Measurements from ENCODE around the gene GREM2.
A peak's percentile ranks its signal among the peaks of the same experiment; 100 is the strongest.

The GREM2 gene

GRCh38 chr1:240611619-240612480, at the start of gene GREM2:
GREM2 (minus strand) TSS chr1:240612155; CDS start chr1:240493475, 118,680 bp downstream.
- peaks cover 25% of the 10 kb centered on the region for H3K4me1 Mint-ChIP-seq (ENCODE audit: low read depth)
- H3K27me3 Mint-ChIP-seq: peaks cover 61% of the 10 kb centered on the region
- H3K27ac Mint-ChIP-seq: no peak within 1 kb of the TSS

GRCh38 chr1:240658312-240658960, 46.5 kb upstream of the GREM2 start:
- no peaks in the 10 kb centered on the region for H3K9me3 Mint-ChIP-seq
- H3K27ac Mint-ChIP-seq: no peak overlapping the region
- no peaks in the 10 kb centered on the region for H3K27me3 Mint-ChIP-seq

More at GRCh38 chr1:240611619-240612480, at the start of gene GREM2:
- peak within 1 kb of the TSS; percentile 82 for H3K4me3 Mint-ChIP-seq
- H3K9me3 Mint-ChIP-seq: no peaks in the 10 kb centered on the region
- no peaks in the 10 kb centered on the region for H3K36me3 Mint-ChIP-seq (ENCODE audit: low read depth)

GRCh38 chr1:240656531-240656930, 44.6 kb upstream of the GREM2 start:
- no peaks in the 10 kb centered on the region for H3K9me3 Mint-ChIP-seq
- no peaks in the 10 kb centered on the region for H3K4me1 Mint-ChIP-seq (ENCODE audit: low read depth)
- no peaks in the 10 kb centered on the region for H3K27me3 Mint-ChIP-seq
- no peaks in the 10 kb centered on the region for H3K36me3 Mint-ChIP-seq (ENCODE audit: low read depth)
- H3K27ac Mint-ChIP-seq: no peak overlapping the region
- H3K4me3 Mint-ChIP-seq: no peak overlapping the region

More at GRCh38 chr1:240658312-240658960, 46.5 kb upstream of the GREM2 start:
- Mint-ChIP-seq H3K4me3 (no peak overlapping the region), H3K4me1 (ENCODE audit: low read depth) (no peaks in the 10 kb centered on the region), H3K36me3 (ENCODE audit: low read depth) (no peaks in the 10 kb centered on the region)

GRCh38 chr1:240652961-240653409, 41.0 kb upstream of the GREM2 start:
- Mint-ChIP-seq H3K4me3 (no peak overlapping the region), H3K9me3 (peaks cover 5% of the 10 kb centered on the region), H3K27me3 (no peaks in the 10 kb centered on the region), H3K36me3 (ENCODE audit: low read depth) (no peaks in the 10 kb centered on the region), H3K27ac (no peak overlapping the region), H3K4me1 (ENCODE audit: low read depth) (no peaks in the 10 kb centered on the region)

GRCh38 chr1:240652549-240652948, 40.6 kb upstream of the GREM2 start:
- H3K27ac Mint-ChIP-seq: no peak overlapping the region
- H3K36me3 Mint-ChIP-seq (ENCODE audit: low read depth): no peaks in the 10 kb centered on the region
- no peak overlapping the region for H3K4me3 Mint-ChIP-seq
- H3K9me3 Mint-ChIP-seq: peaks cover 5% of the 10 kb centered on the region
- no peaks in the 10 kb centered on the region for H3K27me3 Mint-ChIP-seq
- no peaks in the 10 kb centered on the region for H3K4me1 Mint-ChIP-seq (ENCODE audit: low read depth)

- Mint-ChIP-seq H3K27me3 (no peaks in the 10 kb centered on the region), H3K4me3 (no peak overlapping the region), H3K27ac (no peak overlapping the region), H3K4me1 (ENCODE audit: low read depth) (no peaks in the 10 kb centered on the region), H3K9me3 (peaks cover 5% of the 10 kb centered on the region), H3K36me3 (ENCODE audit: low read depth) (no peaks in the 10 kb centered on the region)
Measured at GRCh38 chr1:240650877-240651276, 38.9 kb upstream of the GREM2 start.

- Mint-ChIP-seq H3K36me3 (ENCODE audit: low read depth) (no peaks in the 10 kb centered on the region), H3K27me3 (no peaks in the 10 kb centered on the region), H3K4me3 (no peak overlapping the region), H3K9me3 (peaks cover 5% of the 10 kb centered on the region), H3K4me1 (ENCODE audit: low read depth) (no peaks in the 10 kb centered on the region), H3K27ac (no peak overlapping the region)
Measured at GRCh38 chr1:240649733-240650721, 38.1 kb upstream of the GREM2 start.

GRCh38 chr1:240646571-240647240, 34.8 kb upstream of the GREM2 start:
- no peaks in the 10 kb centered on the region for H3K4me1 Mint-ChIP-seq (ENCODE audit: low read depth)
- no peak overlapping the region for H3K4me3 Mint-ChIP-seq
- no peaks in the 10 kb centered on the region for H3K36me3 Mint-ChIP-seq (ENCODE audit: low read depth)
- peaks cover 5% of the 10 kb centered on the region for H3K9me3 Mint-ChIP-seq
- no peaks in the 10 kb centered on the region for H3K27me3 Mint-ChIP-seq
- no peak overlapping the region for H3K27ac Mint-ChIP-seq

GRCh38 chr1:240644732-240645131, 32.8 kb upstream of the GREM2 start:
- Mint-ChIP-seq H3K27me3 (no peaks in the 10 kb centered on the region), H3K9me3 (no peaks in the 10 kb centered on the region)

GRCh38 chr1:240635466-240636256, 23.7 kb upstream of the GREM2 start:
- Mint-ChIP-seq H3K4me3 (no peak overlapping the region), H3K4me1 (ENCODE audit: low read depth) (no peaks in the 10 kb centered on the region), H3K27me3 (peaks cover 3% of the 10 kb centered on the region), H3K27ac (no peak overlapping the region), H3K36me3 (ENCODE audit: low read depth) (no peaks in the 10 kb centered on the region), H3K9me3 (peaks cover 6% of the 10 kb centered on the region)

More at GRCh38 chr1:240644732-240645131, 32.8 kb upstream of the GREM2 start:
- Mint-ChIP-seq H3K4me3 (no peak overlapping the region), H3K36me3 (ENCODE audit: low read depth) (no peaks in the 10 kb centered on the region), H3K4me1 (ENCODE audit: low read depth) (no peaks in the 10 kb centered on the region), H3K27ac (no peak overlapping the region)

GRCh38 chr1:240630409-240630808, 18.5 kb upstream of the GREM2 start:
- H3K36me3 Mint-ChIP-seq (ENCODE audit: low read depth): no peaks in the 10 kb centered on the region
- peaks cover 3% of the 10 kb centered on the region for H3K27me3 Mint-ChIP-seq
- no peaks in the 10 kb centered on the region for H3K4me1 Mint-ChIP-seq (ENCODE audit: low read depth)
- no peak overlapping the region for H3K27ac Mint-ChIP-seq
- H3K9me3 Mint-ChIP-seq: no peaks in the 10 kb centered on the region
- no peak overlapping the region for H3K4me3 Mint-ChIP-seq

GRCh38 chr1:240621249-240621648, 9.3 kb upstream of the GREM2 start:
- Mint-ChIP-seq H3K27me3 (no peaks in the 10 kb centered on the region), H3K4me3 (no peak overlapping the region), H3K9me3 (no peaks in the 10 kb centered on the region), H3K27ac (no peak overlapping the region), H3K36me3 (ENCODE audit: low read depth) (no peaks in the 10 kb centered on the region), H3K4me1 (ENCODE audit: low read depth) (no peaks in the 10 kb centered on the region)

- Mint-ChIP-seq H3K27ac (no peak overlapping the region), H3K9me3 (no peaks in the 10 kb centered on the region), H3K4me1 (ENCODE audit: low read depth) (no peaks in the 10 kb centered on the region), H3K4me3 (no peak overlapping the region), H3K36me3 (ENCODE audit: low read depth) (no peaks in the 10 kb centered on the region), H3K27me3 (no peaks in the 10 kb centered on the region)
Measured at GRCh38 chr1:240619906-240620621, 8.1 kb upstream of the GREM2 start.
